ENCODE data around the gene CA11.

GRCh38 chr19:48648134-48648533, 2.1 kb upstream of the CA11 start:
- TF ChIP-seq, protein P1, sequence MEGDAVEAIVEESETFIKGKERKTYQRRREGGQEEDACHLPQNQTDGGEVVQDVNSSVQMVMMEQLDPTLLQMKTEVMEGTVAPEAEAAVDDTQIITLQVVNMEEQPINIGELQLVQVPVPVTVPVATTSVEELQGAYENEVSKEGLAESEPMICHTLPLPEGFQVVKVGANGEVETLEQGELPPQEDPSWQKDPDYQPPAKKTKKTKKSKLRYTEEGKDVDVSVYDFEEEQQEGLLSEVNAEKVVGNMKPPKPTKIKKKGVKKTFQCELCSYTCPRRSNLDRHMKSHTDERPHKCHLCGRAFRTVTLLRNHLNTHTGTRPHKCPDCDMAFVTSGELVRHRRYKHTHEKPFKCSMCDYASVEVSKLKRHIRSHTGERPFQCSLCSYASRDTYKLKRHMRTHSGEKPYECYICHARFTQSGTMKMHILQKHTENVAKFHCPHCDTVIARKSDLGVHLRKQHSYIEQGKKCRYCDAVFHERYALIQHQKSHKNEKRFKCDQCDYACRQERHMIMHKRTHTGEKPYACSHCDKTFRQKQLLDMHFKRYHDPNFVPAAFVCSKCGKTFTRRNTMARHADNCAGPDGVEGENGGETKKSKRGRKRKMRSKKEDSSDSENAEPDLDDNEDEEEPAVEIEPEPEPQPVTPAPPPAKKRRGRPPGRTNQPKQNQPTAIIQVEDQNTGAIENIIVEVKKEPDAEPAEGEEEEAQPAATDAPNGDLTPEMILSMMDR (IDR thresholded peaks at IDR 0.05 in 4 of 5, conservative IDR thresholded peaks at IDR 0.05 in 1 of 5), result no peak
- no peak for TF ChIP-seq POLR2A (IDR thresholded peaks at IDR 0.05)
